Progenitor cell of endocrine pancreas (in vitro differentiated cells): ENCODE measurements around the gene RNF114. TPM values are rescaled to one million over a fixed set of nuclear protein-coding genes. Genes with fewer than 3 reads are reported as not detected.

ENCODE experiments used
- DNase-seq: peaks from one replicate; pipeline ENCODE4 v3.0.0; 2021; ENCODE audit warnings: low spot score; ENCODE audit not compliant: unreplicated experiment
- H3K27ac Mint-ChIP-seq: 2 replicates; pipeline ENCODE4 v1.8.0; 2021; ENCODE audit warnings: mild to moderate bottlenecking, moderate library complexity, mixed read lengths
- H3K27me3 Mint-ChIP-seq: 2 replicates; pipeline ENCODE4 v1.8.0; 2021; ENCODE audit warnings: mixed read lengths
- H3K36me3 Mint-ChIP-seq: 2 replicates; pipeline ENCODE4 v1.8.0; 2022; ENCODE audit warnings: mixed read lengths; ENCODE audit not compliant: insufficient read depth
- H3K4me1 Mint-ChIP-seq: 2 replicates; pipeline ENCODE4 v1.8.0; 2021; ENCODE audit warnings: low read depth, mixed read lengths
- H3K4me3 Mint-ChIP-seq: 2 replicates; pipeline ENCODE4 v1.8.0; 2021; ENCODE audit warnings: low read depth, mild to moderate bottlenecking, moderate library complexity, mixed read lengths
- H3K9me3 Mint-ChIP-seq: 2 replicates; pipeline ENCODE4 v1.8.0; 2021; ENCODE audit warnings: low read depth, mixed read lengths
- CTCF ChIP-seq: fragments of 200-600 bp; sonication (generic); IDR thresholded peaks from one replicate; pipeline ENCODE4 v1.5.0; 2021; ENCODE audit warnings: antibody characterized with exemption, mild to moderate bottlenecking; ENCODE audit not compliant: unreplicated experiment
- total RNA-seq: library from RNA; stranded (reverse); gene quantifications from 2 replicates; pipeline ENCODE4 v1.2.1, GENCODE V29; 2021

The RNF114 gene
- total RNA-seq, 1 donor from 2014 or later, result 56.6 TPM

DNA sequence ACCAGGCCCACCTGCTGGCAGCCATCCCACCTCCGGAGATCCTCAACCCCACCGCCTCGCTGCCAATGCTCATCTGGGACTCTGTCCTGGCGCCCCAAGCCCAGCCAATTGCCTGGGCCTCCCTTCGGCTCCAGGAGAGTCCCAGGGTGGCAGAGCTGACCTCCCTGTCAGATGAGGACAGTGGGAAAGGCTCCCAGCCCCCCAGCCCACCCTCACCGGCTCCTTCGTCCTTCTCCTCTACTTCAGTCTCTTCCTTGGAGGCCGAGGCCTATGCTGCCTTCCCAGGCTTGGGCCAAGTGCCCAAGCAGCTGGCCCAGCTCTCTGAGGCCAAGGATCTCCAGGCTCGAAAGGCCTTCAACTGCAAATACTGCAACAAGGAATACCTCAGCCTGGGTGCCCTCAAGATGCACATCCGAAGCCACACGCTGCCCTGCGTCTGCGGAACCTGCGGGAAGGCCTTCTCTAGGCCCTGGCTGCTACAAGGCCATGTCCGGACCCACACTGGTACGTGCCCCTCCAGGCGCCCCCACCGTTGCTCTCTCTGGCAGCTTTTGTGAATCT, 47.7 kb downstream of the RNF114 start:
- H3K4me1 Mint-ChIP-seq, result peaks cover 10% of the 10 kb centered on the region
- no peak for DNase-seq
- H3K9me3 Mint-ChIP-seq, result no peaks in the 10 kb centered on the region
- peak overlapping the region; percentile 68 for H3K4me3 Mint-ChIP-seq
- peak overlapping the region; percentile 71 for H3K27ac Mint-ChIP-seq
- H3K27me3 Mint-ChIP-seq, result peaks cover 56% of the 10 kb centered on the region
- TF ChIP-seq CTCF, result no peak
- no peaks in the 10 kb centered on the region for H3K36me3 Mint-ChIP-seq

GRCh38 chr20:49984426-49985153, 48.4 kb downstream of the RNF114 start:
- H3K4me1 Mint-ChIP-seq, result peaks cover 10% of the 10 kb centered on the region
- DNase-seq, result no peak
- H3K27ac Mint-ChIP-seq, result no peak overlapping the region
- TF ChIP-seq CTCF, result no peak
- H3K4me3 Mint-ChIP-seq, result no peak overlapping the region
- H3K9me3 Mint-ChIP-seq, result no peaks in the 10 kb centered on the region
- H3K27me3 Mint-ChIP-seq, result peaks cover 52% of the 10 kb centered on the region
- no peaks in the 10 kb centered on the region for H3K36me3 Mint-ChIP-seq

GRCh38 chr20:49985157-49985556, 49.0 kb downstream of the RNF114 start:
- Mint-ChIP-seq H3K36me3 (no peaks in the 10 kb centered on the region), H3K4me1 (peaks cover 14% of the 10 kb centered on the region), H3K4me3 (no peak overlapping the region)

GRCh38 chr20:49985617-49986016, 49.4 kb downstream of the RNF114 start:
- Mint-ChIP-seq H3K4me3 (no peak overlapping the region), H3K9me3 (no peaks in the 10 kb centered on the region), H3K27me3 (peaks cover 45% of the 10 kb centered on the region), H3K27ac (no peak overlapping the region), H3K36me3 (no peaks in the 10 kb centered on the region), H3K4me1 (peaks cover 16% of the 10 kb centered on the region)
- no peak for DNase-seq
- TF ChIP-seq CTCF, result no peak

More at GRCh38 chr20:49985157-49985556, 49.0 kb downstream of the RNF114 start:
- no peak for DNase-seq
- Mint-ChIP-seq H3K9me3 (no peaks in the 10 kb centered on the region), H3K27ac (no peak overlapping the region), H3K27me3 (peaks cover 47% of the 10 kb centered on the region)
- TF ChIP-seq CTCF, result no peak

- peaks cover 40% of the 10 kb centered on the region for H3K27me3 Mint-ChIP-seq
- H3K4me3 Mint-ChIP-seq, result no peak overlapping the region
- H3K27ac Mint-ChIP-seq, result no peak overlapping the region
- DNase-seq, result no peak
- H3K4me1 Mint-ChIP-seq, result peaks cover 16% of the 10 kb centered on the region
- no peaks in the 10 kb centered on the region for H3K9me3 Mint-ChIP-seq
- TF ChIP-seq CTCF, result no peak
- no peaks in the 10 kb centered on the region for H3K36me3 Mint-ChIP-seq
Observed at GRCh38 chr20:49986049-49986448, 49.9 kb downstream of the RNF114 start.
